HG03135 (cell line): ENCODE measurements around the gene TAPBPL.
"Not testable (repeated sequence)": the region's sequence is repeated elsewhere in the genome, so short reads cannot be mapped to it uniquely, and the experiment has no call there.

Experiments
- ATAC-seq: cut with Tn5 transposase; IDR thresholded peaks from one replicate; pipeline ENCODE4 v1.9.1; 2021; ENCODE audit warnings: mild to moderate bottlenecking, moderate library complexity; ENCODE audit not compliant: unreplicated experiment

TAPBPL gene

DNA sequence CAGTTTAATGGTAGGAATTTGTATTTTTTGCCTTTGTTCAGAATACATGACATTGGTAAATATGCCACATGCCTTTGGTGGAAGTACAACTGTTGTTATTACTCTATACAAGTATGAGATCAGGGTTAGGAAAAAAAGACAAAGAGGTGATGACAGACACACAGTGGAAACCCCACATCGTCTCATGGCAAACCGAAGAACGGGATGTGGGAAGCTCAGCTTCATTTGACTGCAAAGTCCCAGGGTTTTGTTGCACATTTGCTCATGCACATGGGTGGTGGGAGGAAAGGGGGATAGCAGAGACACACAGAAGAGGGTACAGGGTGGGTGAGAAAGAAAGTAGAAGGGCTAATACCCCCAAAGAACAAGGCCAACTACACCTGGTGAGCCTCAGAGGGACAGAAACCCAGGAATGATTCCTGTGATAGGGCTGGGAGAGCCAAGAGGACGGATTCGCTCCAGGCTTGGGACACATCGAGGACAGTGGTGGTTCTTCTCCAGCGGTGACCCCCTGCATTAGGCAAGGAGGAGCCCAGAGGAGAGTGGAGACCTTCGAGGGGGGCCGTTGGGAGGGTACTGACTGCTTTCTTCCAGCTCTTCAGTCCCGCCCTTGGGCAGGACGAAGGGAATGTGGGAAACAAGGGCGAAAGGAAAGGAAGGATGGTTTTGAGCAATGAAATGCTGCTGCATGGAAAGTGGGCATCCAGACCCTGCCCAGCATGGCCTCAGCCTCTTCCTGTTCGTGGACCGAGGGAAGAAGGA, 10.6 kb downstream of the TAPBPL start:
- no peak for ATAC-seq

DNA sequence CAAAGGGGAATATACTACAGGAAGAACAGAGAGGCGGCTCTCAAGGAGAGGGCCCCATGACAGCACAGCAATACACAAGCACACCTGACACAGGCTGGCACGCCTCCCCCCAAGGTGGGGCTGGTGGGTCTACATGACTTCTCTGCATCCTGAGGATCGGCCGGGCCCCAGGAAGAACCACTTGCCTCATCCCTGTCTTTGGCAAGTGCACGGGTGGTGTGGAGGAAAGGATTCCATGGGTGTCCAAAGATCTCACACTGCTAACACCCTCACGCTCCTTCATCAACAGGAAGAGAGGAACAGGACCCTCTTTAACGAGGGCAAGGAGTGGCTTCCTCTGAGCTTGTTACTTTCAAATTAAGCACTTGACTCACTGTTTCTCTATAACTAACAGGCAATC, 11.4 kb downstream of the TAPBPL start:
- ATAC-seq, result no peak

DNA sequence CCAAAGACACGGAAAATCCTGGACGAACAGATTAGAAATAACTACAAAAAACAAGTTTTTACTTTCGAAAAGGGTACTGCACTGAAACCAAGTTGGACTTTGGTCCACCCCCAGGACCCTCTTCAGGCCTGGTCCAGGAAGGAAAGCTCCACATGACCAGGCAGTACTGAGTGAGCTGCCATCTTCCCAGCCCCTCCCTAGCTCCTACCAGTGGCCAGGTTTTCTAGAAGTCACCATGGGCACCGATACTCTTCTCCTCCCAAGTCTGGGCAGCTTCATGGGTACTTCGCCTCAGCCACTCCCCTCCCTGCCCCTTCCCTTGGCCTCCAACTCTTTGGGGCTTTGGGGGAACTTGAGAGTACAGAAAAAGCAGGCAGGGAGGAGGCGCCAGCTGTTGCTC, 12.0 kb downstream of the TAPBPL start:
- ATAC-seq, result no peak

DNA sequence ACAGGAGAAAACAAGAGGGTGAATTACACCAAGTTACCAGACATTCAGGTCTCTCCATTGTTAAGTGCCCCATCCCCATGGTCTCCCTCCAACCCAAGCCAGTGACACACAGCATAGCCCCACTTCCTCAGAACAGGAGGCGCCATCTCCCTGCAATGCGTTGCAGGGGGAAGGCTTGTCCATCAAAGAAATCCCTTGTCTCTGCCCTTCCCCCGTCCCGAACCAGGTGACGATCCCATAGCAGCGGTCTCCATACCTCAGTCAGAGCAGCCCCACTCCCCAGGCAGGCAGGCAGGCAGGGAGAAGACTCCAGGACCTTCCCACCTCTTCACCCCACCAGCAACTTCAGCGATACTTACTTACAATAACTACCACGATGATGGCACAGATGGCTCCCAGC, 12.7 kb downstream of the TAPBPL start:
- ATAC-seq, result no peak

DNA sequence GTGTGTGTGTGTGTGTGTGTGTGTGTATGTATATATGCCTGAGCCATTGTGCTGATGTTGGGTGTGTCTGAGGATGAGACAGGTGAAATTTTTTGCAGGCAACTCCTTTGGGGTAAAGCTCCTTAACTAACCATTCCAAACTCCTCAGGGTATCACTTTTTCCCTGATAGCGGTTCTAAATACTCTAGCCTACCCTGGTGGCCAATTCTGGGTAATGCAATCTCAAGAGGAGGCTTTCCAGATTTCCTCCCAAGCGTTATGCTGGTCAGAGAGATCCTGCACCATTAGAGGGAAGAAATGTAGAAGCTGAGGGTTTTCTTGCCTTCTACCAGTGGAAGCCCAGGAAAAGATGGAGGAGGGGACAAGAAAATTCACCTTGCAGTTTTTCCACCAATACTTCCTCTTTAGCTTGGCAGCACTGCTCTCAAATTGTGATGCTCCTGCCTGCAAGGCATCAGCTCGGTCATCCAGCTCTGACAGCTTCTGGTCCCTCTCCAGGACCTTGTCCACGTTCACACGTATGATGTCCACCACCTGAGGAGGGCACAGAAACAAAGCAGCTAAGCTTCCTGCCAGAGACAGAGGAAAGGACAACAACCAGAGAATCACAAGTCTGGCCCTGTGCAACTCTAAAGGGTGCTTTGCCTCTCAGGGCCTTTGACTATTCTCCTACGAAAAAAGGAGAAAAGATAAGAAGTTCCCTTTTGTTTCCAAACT, 13.8 kb downstream of the TAPBPL start:
- ATAC-seq, result no peak

DNA sequence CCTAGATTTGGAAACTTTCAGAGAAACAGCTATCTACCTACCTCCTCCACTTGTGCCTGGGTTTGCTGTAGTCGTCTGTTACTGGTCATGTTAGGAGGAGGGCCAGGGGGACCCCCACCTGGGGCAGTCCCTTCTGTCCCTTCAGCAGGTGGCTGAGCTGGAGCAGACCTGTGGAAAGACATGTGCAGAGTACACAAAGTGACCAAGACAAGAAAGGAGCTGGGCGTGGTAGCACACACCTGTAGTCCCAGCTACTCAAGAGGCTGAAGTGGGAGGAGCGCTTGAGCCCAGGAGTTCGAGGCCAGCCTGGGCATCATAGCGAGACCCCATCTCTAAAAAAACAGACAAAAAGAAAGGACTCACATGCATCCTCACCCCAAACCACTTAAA, 14.3 kb downstream of the TAPBPL start:
- no peak for ATAC-seq

DNA sequence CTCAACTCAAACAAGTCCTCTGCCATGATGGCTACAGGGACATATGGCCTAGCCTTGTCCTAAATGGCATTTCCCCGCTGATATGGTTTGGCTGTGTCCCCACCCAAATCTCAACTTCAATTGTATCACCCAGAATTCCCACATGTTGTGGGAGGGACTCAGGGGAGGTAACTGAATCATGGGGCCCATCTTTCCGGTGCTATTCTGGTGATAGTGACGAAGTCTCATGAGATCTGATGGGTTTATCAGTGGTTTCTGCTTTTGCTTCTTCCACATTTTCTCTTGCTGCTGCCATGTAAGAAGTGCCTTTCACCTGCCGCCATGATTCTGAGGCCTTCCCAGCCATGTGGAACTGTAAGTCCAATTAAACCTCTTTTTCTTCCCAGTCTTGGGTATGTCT, 14.9 kb downstream of the TAPBPL start:
- ATAC-seq, result not testable (repeated sequence)

DNA sequence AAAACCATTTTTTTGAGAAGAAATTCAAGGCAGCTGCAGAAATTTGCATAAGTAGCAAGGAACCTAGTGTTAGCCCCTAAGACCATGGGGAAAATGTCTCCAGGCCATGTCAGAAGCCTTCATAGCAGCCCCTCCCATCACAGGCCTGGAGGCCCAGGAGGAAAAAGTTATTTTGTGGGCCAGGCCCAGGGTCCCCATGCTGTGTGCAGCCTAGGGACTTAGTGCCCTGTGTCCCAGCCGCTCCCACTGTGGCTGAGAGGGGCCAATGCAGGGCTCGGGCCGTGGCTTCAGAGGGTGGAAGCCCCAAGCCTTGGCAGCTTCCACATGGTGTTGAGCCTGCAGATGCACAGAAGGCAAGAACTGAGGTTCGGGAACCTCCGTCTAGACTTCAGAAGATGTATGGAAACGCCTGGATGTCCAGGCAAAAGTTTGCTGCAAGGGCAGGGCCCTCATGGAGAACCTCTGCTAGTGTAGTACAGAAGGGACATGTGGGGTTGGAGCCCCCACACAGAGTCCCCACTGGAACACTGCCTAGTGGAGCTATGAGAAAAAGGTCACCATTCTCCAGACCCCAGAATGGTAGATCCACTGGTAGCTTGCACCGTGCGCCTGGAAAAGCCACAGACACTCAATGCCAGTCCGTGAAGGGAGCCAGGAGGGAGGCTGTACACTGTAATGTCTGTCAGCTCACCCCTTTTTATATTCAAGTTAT, 15.9 kb downstream of the TAPBPL start:
- ATAC-seq, result not testable (repeated sequence)

DNA sequence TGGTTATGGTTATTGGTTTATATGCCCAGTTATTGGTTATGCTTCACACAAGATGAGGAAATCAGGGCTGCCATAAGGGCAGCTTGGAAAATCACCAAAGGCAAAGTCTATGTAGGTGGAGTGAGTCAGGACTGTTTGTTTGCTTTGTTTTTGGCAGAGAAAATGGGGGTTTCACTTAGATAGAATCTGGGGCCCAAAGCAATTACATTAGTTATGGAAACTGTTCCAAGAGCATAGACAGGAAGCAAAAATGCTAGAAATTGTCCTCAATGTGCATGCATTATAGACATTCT, 16.4 kb downstream of the TAPBPL start:
- no peak for ATAC-seq

DNA sequence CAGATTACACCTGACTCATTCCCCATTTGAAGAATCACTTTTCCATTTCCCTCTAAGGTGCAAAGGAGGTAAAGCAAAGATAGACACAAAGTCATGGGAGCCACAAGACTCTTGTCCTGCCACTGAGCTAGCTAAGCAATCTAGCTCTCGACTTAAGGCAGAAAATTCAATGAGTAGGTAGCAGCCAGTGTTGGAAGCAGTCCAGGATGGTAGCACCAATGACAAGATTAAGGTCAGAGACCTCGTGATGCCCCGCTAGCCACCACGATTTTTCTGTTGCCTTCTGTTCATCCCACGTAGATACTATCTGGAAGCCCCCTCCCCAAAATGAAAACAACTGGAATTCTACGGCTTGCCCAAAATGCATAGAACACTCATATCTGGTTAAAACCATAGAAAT, 17.2 kb downstream of the TAPBPL start:
- no peak for ATAC-seq

DNA sequence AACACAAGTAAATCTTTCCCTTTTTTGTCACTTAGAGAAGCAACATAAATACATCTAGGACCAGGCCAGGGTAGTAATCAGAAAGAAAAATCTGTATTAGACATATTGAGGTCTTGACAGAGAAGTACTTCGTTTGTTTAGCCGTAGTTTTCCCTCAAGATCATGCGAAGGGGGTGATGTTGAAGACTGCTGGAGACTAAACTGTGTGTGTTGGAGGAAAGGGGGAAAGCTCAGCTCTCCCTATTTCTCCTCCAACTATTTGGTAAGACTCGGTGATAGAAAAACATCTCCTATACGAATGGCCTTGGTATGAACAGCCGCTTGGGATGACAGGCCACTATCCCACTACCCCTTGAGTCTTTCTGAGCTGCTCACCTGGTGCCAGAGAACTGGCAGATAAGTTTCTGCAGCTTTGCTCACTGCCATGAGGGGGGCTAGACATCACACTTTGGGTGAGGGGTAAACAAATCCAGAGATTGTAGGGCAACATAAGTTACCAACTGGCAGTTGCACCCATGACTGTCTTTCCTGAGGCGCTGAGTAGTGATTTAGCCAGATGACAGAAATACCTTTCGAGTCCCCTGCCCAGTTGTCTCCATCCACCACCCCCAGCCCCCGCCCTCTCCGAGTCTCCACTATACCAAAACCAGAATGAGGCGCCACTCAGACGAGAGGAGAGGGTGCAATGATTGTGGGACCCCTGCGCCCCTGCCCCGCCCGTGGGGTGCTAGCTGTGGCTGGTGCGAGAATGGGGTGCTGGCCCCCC, 17.9 kb downstream of the TAPBPL start:
- no peak for ATAC-seq

DNA sequence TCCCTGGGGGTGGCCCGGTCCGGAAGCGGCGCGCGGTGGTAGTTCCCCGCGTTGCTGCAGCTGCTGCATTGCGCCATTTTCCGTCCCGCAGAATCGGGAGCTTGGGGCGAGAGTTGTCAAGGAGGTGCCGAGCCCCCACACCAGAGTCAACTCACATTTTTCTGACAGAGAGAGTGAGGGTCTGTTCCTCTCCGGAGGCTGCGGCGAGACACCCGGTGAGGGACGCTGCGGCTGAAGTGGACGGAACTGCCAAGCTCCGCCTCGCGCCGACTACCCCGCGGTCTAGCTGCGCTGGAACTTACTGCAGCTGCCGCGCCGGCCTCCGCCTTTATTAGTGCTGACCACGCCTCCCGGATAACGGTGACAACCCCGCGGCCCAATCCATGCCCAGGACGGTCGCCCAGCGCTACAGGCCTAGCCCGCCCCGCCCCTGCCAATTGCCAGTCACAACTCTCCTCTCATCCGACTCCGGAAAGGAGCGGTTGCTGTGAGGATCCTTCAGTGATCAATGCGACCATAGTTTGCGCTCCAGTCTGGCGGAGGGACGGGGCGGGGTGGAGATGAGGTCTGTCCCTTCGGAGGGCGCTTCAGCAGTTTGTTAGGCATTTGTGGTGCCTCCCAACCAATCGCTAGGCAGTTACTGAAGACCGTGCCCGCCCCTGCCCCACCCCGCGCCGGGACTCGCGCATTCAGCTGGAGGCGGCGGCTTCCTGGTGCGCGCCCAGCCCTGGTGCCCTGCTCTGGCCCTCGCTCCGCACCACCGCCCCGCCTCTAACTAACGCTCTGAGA, 18.7 kb downstream of the TAPBPL start, which contains the start of gene VAMP1:
Gene VAMP1, minus strand, starts transcription at position 303 of the 789 bp plus-strand sequence. Its CDS starts 146 bp downstream, at position 157.
- ATAC-seq, result peak; percentile 91

DNA sequence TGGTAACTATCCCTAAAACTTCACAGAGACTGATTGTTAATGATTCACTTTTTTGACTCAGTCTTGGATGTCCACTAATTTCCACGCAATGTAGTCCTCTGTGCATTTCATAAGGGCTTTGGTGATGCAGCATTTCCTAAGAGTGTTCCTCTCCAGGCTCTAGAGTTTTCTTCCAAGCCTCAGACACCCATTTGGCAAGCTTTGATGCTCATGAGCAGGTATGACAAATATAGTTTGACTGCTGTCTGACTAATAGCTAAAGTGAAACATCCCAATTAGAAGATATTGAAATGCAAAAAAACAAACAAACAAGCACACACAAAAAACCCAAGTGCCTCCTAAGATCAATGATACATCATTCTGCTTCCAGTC, 20.1 kb downstream of the TAPBPL start:
- no peak for ATAC-seq

DNA sequence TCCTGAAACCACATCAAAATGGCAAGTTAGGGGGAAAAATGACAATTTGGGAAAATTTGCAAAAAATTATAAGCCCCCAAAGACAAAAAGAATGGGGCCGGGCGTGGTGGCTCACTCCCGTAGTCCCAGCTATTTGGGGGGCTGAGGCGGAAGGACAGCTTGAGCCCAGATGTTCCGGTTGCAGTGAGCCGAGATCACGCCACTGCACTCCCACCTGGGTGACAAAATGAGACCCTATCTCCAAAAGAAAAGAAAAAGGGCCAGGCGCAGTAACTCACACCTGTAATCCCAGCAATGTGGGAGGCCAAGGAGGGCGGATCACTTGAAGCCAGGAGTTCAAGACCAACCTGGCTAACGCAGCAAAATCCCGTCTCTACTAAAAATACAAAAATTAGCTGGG, 20.6 kb downstream of the TAPBPL start:
- no peak for ATAC-seq

DNA sequence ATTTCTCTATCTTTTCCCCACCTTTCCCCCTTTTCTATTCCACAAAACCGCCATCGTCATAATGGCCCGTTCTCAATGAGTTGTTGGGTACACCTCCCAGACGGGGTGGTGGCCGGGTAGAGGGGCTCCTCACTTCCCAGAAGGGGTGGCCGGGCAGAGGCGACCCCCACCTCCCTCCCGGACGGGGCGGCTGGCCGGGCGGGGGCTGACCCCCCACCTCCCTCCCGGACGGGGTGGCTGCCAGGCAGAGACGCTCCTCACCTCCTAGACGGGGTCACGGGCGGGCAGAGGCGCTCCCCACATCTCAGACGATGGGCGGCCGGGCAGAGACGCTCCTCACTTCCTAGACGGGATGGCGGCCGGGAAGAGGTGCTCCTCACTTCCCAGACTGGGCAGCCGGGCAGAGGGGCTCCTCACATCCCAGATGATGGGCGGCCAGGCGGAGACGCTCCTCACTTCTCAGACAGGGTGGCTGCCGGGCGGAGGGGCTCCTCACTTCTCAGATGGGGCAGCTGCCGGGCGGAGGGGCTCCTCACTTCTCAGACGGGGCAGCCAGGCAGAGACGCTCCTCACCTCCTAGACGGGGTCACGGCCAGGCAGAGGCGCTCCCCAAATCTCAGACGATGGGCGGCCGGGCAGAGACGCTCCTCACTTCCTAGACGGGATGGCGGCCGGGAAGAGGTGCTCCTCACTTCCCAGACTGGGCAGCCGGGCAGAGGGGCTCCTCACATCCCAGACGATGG, 23.6 kb downstream of the TAPBPL start:
- ATAC-seq, result not testable (repeated sequence)

DNA sequence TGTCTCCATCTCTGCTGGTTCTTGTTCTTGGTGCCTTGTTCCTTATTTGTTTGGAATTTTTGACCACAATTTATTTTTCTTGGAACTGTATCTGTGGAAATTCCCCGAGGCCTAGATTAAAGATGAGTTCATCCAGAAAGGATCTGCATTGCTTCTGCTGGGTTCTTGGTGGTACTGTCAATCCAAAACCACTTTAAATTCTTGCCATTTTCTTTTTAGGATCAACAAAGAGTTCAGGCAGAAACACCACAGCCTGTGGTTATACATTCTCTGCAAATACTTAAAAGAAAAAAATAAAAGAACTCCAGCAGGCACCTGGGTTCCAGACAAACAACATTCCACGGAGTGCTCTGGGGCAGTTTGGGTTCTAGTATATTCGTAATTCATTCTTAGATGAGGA, 24.6 kb downstream of the TAPBPL start:
- no peak for ATAC-seq

DNA sequence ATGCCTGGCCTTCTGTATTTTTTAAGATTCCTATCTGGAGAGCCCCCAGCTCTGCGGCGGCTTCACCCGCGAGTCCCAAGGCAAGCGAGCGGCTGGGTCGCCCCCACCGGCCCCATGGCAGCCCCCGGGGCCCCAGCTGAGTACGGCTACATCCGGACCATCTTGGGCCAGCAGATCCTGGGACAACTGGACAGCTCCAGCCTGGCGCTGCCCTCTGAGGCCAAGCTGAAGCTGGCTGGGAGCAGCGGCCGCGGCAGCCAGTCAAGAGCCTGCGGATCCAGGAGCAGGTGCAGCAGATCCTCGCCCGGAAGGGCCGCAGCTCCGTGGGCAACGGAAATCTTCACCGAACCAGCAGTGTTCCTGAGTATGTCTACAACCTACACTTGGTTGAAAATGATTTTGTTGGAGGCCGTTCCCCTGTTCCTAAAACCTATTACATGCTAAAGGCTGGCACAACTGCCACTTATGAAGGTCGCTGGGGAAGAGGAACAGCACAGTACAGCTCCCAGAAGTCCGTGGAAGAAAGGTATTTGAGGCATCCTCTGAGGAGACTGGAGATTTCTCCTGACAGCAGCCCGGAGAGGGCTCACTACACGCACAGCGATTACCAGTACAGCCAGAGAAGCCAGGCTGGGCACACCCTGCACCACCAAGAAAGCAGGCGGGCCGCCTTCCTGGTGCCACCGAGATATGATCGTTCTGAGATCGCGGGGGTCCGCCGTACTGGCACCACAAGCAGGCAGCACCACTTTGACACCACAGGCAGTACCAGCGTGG, 25.9 kb downstream of the TAPBPL start:
- not testable (repeated sequence) for ATAC-seq

DNA sequence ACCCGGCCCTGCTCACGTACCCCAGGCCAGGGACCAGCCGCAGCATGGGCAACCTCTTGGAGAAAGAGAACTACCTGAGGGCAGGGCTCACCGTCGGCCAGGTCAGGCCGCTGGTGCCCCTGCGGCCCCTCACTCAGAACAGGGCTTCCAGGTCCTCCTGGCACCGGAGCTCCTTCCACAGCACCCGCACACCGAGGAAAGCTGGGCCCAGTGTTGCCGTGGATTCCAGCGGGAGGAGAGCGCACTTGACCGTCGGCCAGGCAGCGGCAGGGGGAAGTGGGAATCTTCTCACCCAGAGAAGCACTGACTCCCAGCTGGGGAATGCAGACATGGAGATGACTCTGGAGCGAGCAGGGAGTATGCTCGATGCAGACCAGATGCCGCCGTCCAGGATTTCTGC, 26.6 kb downstream of the TAPBPL start:
- ATAC-seq, result no peak

DNA sequence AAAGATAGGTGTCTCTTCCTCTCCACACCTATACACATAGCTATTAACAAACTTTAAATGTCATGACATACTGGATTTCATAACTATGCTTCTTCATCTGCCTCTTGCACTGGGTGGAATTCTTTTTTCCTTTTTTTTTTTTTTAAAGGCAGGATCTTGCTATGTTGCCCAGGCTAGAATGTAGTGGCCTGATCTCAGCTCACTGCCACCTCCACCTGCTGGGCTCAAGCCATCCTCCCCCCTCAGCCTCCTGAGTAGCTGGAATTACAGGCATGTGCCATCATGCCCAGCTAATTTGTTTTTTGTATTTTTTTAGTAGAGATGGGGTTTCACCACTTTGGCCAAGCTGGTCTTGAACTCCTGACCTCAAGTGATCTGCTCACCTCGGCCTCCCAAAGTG, 36.4 kb downstream of the TAPBPL start:
- no peak for ATAC-seq
